ENCODE measurements around the gene MYO15B.

The MYO15B gene

DNA sequence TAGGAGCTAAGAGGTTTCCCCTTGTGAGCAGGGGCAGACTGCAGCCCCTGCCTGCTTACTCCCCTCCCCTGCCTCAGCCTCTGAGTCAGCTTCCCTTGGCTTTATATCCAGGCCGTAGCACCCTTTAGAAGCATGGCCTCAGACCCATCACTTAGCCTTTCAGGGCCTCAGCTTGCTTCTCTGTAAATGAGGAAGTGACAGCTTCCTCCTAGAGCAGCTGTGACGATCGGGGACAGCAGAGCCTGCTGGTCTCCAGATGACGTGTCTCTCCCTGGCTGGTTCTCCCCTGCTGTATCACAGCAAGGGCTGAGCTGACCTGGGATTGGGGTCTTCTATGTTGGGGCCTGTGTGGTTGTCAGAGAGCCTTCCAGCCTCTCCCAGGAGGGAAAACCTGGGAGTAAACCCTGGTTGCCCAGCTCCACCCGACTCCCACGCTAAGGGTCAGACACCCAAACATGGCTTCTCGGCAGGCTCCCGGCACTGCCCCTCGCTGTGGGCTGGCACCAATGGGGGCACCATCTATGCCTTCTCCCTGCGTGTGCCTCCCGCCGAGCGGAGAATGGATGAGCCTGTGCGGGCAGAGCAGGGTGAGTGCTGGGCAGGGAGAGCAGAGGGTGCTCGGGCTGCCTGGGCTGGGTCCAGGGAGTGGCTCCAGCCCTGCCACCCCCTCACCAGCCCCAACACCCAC, 16.3 kb upstream of the MYO15B start:
- peak; percentile 24 for DNase-seq (ENCODE audit: low read depth)

DNA sequence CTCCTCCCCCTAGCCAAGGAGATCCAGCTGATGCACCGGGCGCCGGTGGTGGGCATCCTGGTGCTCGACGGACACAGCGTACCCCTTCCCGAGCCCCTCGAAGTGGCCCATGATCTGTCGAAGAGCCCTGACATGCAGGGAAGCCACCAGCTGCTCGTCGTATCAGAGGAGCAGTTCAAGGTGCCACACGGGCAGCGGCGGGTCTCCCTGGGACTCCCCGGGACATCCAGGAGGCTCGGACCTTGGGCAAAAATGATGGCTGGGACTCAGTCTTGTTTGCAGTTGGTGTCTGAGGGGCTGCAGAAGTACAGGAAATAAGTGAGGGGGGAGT, 15.8 kb upstream of the MYO15B start:
- TF ChIP-seq, protein P1, sequence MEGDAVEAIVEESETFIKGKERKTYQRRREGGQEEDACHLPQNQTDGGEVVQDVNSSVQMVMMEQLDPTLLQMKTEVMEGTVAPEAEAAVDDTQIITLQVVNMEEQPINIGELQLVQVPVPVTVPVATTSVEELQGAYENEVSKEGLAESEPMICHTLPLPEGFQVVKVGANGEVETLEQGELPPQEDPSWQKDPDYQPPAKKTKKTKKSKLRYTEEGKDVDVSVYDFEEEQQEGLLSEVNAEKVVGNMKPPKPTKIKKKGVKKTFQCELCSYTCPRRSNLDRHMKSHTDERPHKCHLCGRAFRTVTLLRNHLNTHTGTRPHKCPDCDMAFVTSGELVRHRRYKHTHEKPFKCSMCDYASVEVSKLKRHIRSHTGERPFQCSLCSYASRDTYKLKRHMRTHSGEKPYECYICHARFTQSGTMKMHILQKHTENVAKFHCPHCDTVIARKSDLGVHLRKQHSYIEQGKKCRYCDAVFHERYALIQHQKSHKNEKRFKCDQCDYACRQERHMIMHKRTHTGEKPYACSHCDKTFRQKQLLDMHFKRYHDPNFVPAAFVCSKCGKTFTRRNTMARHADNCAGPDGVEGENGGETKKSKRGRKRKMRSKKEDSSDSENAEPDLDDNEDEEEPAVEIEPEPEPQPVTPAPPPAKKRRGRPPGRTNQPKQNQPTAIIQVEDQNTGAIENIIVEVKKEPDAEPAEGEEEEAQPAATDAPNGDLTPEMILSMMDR (IDR thresholded peaks at IDR 0.05; ENCODE audit: low read length, missing control alignments): no peak
- DNase-seq (ENCODE audit: low read depth): no peak
- no peak overlapping the region for H3K4me3 ChIP-seq (replicated peaks; ENCODE audit: low read depth, low read length)

More for the DNA sequence above, 16.3 kb upstream of the MYO15B start:
- no peak overlapping the region for H3K4me3 ChIP-seq (replicated peaks; ENCODE audit: low read depth, low read length)
- TF ChIP-seq, protein P1 (IDR thresholded peaks at IDR 0.05; ENCODE audit: low read length, missing control alignments): no peak

DNA sequence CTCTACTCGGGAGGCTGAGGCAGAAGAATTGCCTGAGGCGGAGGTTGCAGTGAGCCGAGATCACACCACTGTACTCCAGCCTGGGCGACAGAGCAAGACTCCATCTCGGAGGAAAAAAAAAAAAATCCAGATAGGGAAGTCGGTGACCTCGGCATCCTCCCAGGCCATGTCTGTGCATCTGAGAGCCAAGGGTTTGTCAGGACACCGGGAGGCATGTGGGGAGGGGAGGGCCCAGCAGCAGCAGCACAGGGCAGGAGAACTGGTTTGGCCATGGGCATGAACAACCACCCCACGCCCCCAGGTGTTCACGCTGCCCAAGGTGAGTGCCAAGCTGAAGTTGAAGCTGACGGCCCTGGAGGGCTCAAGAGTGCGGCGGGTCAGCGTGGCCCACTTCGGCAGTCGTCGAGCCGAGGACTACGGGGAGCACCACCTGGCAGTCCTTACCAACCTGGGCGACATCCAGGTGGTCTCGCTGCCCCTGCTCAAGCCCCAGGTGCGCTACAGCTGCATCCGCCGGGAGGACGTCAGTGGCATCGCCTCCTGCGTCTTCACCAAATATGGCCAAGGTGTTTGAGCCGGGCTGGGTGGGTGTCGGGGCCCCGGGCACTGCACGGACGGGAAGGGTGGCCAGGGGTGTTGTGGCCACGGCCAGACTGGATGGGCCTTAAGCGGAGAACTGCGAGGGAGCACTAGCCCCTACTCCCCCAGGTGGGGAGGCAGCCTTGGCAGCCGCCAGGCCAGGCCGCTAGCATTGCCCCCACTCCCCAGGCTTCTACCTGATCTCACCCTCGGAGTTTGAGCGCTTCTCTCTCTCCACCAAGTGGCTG, 14.7 kb upstream of the MYO15B start:
- H3K4me3 ChIP-seq (replicated peaks; ENCODE audit: low read depth, low read length): no peak overlapping the region
- TF ChIP-seq, protein P1 (IDR thresholded peaks at IDR 0.05; ENCODE audit: low read length, missing control alignments): no peak
- DNase-seq (ENCODE audit: low read depth): no peak

DNA sequence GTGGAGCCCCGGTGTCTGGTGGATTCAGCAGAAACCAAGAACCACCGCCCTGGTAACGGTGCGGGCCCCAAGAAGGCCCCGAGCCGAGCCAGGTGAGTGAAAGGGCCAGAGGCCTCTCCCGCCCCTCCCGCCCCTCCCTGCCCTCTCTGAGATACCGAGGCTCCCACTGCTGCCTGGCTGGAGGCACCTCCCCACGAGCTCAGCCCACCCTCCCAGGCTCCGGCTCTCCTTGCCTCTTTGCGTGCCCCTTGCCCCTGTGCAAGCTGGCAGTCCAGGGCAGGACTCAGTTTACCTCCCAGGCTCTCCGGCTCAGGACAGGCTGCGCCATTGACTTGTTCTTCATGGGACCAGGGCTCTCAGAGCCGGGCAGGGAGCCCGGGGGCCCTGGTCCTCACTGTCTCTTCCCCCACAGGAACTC, 14.1 kb upstream of the MYO15B start:
- no peak for DNase-seq (ENCODE audit: low read depth)
- TF ChIP-seq, protein P1 (IDR thresholded peaks at IDR 0.05; ENCODE audit: low read length, missing control alignments): no peak
- no peak overlapping the region for H3K4me3 ChIP-seq (replicated peaks; ENCODE audit: low read depth, low read length)

DNA sequence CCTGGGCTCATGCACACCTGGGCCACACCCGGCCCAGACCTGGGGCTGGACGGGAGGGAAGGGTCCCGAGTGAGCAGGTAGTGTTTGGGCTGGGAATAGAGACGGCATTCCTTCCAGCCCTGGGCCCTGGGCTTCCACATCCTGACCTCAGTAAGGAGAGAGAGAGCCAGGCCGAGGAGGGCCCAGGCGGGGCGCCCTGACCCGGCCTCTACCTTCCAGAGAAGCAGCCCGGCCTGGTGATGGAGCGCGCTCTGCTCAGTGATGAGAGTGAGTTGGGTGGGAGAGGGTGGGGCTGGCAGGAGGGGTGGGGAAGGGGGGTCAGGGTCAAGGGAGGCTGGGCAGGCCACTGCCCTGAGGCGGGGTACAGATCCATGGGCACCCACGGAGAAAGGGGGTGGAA, 13.6 kb upstream of the MYO15B start:
- H3K4me3 ChIP-seq (replicated peaks; ENCODE audit: low read depth, low read length): no peak overlapping the region
- TF ChIP-seq, protein P1 (IDR thresholded peaks at IDR 0.05; ENCODE audit: low read length, missing control alignments): no peak

DNA sequence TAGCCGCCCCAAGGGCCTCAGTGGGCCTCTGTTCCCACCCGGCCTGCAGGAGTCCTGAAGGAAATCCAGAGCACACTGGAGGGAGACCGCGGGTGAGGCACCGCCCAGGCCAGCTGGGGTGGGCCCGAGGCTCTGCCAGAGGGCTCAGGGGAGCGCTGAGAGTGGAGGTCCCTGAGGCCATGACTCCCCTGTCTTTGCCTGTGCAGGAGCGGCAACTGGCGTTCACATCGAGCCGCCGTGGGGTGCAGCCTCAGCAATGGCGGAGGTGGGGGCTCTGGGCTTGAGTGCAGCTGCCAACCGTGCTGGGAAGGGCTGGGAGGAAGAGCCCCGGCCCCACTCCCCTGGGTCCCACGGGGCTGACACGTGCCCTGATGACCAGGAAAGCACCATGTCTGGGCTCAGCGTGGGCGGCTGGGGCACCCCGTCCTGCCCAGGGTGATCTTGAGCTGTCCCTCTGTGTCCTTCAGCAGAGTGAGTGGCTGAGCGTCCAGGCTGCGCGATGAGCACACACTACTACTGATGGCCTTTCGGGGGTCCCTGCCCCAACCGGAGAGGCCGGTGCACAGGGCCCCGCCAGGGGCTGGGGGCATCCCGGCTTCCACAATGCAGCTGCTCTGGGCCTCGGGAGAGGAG, 13.1 kb upstream of the MYO15B start:
- TF ChIP-seq, protein P1 (IDR thresholded peaks at IDR 0.05; ENCODE audit: low read length, missing control alignments): no peak
- H3K4me3 ChIP-seq (replicated peaks; ENCODE audit: low read depth, low read length): no peak overlapping the region

More for the DNA sequence above, 13.6 kb upstream of the MYO15B start:
- no peak for DNase-seq (ENCODE audit: low read depth)

More for the DNA sequence above, 13.1 kb upstream of the MYO15B start:
- DNase-seq (ENCODE audit: low read depth): no peak

Data from fibroblast of pulmonary artery (primary cell).